ENCODE results near the gene AATK. TPM values are rescaled to one million over a fixed set of nuclear protein-coding genes. Genes with fewer than 3 reads are reported as not detected.

The AATK gene
- total RNA-seq, 1 experiment from 2014 or later = 1.1 TPM

DNA sequence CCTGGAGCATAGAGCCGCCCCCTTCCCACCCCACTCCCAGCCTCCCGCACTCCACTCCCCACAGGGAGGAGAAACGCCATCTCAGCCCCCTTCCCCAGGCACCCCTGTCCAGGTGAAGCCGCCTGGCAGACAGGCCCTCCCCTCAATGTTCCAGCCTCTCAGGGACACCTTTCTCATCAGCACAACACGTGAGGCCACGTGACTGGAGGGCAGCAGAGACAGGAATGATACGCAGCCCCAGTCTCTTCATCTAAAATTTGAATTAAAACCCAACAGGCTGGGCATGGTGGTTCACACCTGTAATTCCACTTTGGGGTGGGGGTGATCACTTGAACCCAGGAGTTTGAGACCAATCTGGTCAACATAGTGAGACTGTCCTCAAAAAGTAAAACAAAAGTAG is 20.2 kb upstream of the AATK start:
- no peaks in the 10 kb centered on the region for H3K9me3 ChIP-seq (ENCODE audit: low read length)
- BruUV-seq (replicated peaks) = no TSS peak
- intact Hi-C loops (cut with micrococcal nuclease) = no loop called here
- TF ChIP-seq EZH2 (IDR thresholded peaks at IDR 0.05; ENCODE audit: low read length, unreplicated experiment) (no peak), EZH2phosphoT487 (IDR thresholded peaks at IDR 0.05; ENCODE audit: borderline replicate concordance, low read length) (no peak)
- TF ChIP-seq, protein P1, sequence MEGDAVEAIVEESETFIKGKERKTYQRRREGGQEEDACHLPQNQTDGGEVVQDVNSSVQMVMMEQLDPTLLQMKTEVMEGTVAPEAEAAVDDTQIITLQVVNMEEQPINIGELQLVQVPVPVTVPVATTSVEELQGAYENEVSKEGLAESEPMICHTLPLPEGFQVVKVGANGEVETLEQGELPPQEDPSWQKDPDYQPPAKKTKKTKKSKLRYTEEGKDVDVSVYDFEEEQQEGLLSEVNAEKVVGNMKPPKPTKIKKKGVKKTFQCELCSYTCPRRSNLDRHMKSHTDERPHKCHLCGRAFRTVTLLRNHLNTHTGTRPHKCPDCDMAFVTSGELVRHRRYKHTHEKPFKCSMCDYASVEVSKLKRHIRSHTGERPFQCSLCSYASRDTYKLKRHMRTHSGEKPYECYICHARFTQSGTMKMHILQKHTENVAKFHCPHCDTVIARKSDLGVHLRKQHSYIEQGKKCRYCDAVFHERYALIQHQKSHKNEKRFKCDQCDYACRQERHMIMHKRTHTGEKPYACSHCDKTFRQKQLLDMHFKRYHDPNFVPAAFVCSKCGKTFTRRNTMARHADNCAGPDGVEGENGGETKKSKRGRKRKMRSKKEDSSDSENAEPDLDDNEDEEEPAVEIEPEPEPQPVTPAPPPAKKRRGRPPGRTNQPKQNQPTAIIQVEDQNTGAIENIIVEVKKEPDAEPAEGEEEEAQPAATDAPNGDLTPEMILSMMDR (conservative IDR thresholded peaks at IDR 0.05; ENCODE audit: low read depth, low read length) = no peak
- no peak overlapping the region for H3K4me2 ChIP-seq (ENCODE audit: low read length)
- no peaks in the 10 kb centered on the region for H3K36me3 ChIP-seq (ENCODE audit: low read depth, low read length)
- H3K4me1 ChIP-seq (ENCODE audit: insufficient read depth, low read length) = no peaks in the 10 kb centered on the region
- H3K4me3 ChIP-seq (ENCODE audit: low read length) = no peak overlapping the region
- ATAC-seq = no peak
- H3K9me2 ChIP-seq (replicated peaks; ENCODE audit: low read length) = no peaks in the 10 kb centered on the region
- ChIA-PET POLR2A (ENCODE audit: unreplicated experiment) (no interaction called here), CTCF (no interaction called here)
- no peak overlapping the region for H3K9ac ChIP-seq (ENCODE audit: low read length)
- no peaks in the 10 kb centered on the region for H4K20me1 ChIP-seq (ENCODE audit: low read length)
- H3K79me2 ChIP-seq (ENCODE audit: low read length) = no peaks in the 10 kb centered on the region
- no peak overlapping the region for H3K27ac ChIP-seq (ENCODE audit: low read length)
- H3F3A ChIP-seq (ENCODE audit: low read length, unreplicated experiment) = no peaks in the 10 kb centered on the region
- no peak overlapping the region for H2AFZ ChIP-seq (ENCODE audit: low read length)
- DNase-seq = no peak
- no peaks in the 10 kb centered on the region for H3K27me3 ChIP-seq (ENCODE audit: low read length)

DNA sequence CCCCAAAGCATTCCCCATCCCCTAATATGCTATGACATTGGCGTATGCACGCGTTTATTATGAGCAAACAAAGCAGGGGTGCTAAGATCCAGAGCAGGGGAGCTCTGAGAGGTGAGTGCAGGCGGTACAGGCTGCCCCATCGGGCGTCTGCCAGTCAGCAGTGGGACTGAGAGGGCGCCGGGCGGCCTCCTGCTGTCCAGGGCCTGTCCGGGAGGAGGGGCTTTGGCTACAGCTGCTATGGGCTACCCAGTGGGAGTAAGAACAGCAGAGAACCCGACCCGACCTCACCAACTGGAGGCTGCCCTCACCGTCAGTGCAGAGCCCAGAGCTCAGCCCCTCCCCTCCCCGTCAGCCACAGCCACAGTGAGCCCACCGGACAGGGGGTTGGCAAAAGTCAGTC is 18.5 kb upstream of the AATK start:
- H3K79me2 ChIP-seq (ENCODE audit: low read length) = no peaks in the 10 kb centered on the region
- H3K9me2 ChIP-seq (replicated peaks; ENCODE audit: low read length) = no peaks in the 10 kb centered on the region
- no peak overlapping the region for H3K9ac ChIP-seq (ENCODE audit: low read length)
- intact Hi-C loops (cut with micrococcal nuclease) = no loop called here
- no peaks in the 10 kb centered on the region for H3F3A ChIP-seq (ENCODE audit: low read length, unreplicated experiment)
- no peak for ATAC-seq
- POLR2A ChIA-PET (ENCODE audit: unreplicated experiment) = no interaction called here
- no peak overlapping the region for H3K4me3 ChIP-seq (ENCODE audit: low read length)
- no peaks in the 10 kb centered on the region for H3K36me3 ChIP-seq (ENCODE audit: low read depth, low read length)
- H2AFZ ChIP-seq (ENCODE audit: low read length) = no peak overlapping the region
- no peak overlapping the region for H3K27ac ChIP-seq (ENCODE audit: low read length)
- H3K9me3 ChIP-seq (ENCODE audit: low read length) = no peaks in the 10 kb centered on the region
- no peaks in the 10 kb centered on the region for H4K20me1 ChIP-seq (ENCODE audit: low read length)
- no peaks in the 10 kb centered on the region for H3K4me1 ChIP-seq (ENCODE audit: insufficient read depth, low read length)
- no peaks in the 10 kb centered on the region for H3K27me3 ChIP-seq (ENCODE audit: low read length)
- no TSS peak for BruUV-seq (replicated peaks)
- CTCF ChIA-PET = no interaction called here
- no peak for DNase-seq
- H3K4me2 ChIP-seq (ENCODE audit: low read length) = no peak overlapping the region
- no peak for TF ChIP-seq EZH2 (IDR thresholded peaks at IDR 0.05; ENCODE audit: low read length, unreplicated experiment)
- TF ChIP-seq, protein P1 (conservative IDR thresholded peaks at IDR 0.05; ENCODE audit: low read depth, low read length) = no peak
- no peak for TF ChIP-seq EZH2phosphoT487 (IDR thresholded peaks at IDR 0.05; ENCODE audit: borderline replicate concordance, low read length)

DNA sequence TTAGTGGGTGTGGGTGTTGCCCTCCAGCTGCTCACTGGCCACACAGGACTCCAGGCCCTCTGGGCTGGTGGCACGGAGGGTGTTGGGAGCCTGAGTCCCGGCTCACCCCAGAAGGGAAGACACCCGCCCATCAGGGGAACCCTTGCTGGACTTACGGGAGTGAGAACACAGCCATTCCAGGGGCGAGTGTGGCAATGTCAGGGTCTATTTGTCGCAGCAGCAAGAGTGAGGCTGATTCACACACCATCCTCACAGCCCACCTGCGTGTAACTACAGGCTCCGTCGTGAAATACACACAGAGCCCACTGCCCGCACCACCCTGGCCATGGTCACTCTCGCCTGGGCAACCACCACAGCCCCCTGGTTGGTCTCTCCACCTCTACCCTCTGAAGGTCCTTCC is 17.8 kb upstream of the AATK start:
- no peaks in the 10 kb centered on the region for H3K27me3 ChIP-seq (ENCODE audit: low read length)
- no peak overlapping the region for H3K4me3 ChIP-seq (ENCODE audit: low read length)
- no peak overlapping the region for H3K4me2 ChIP-seq (ENCODE audit: low read length)
- POLR2A ChIA-PET (ENCODE audit: unreplicated experiment) = no interaction called here
- no TSS peak for BruUV-seq (replicated peaks)
- no peak overlapping the region for H3K27ac ChIP-seq (ENCODE audit: low read length)
- intact Hi-C loops (cut with micrococcal nuclease) = no loop called here
- no peaks in the 10 kb centered on the region for H3K9me2 ChIP-seq (replicated peaks; ENCODE audit: low read length)
- H2AFZ ChIP-seq (ENCODE audit: low read length) = no peak overlapping the region
- H3K9me3 ChIP-seq (ENCODE audit: low read length) = no peaks in the 10 kb centered on the region
- DNase-seq (no peak), ATAC-seq (no peak)
- H3K36me3 ChIP-seq (ENCODE audit: low read depth, low read length) = no peaks in the 10 kb centered on the region
- no peak overlapping the region for H3K9ac ChIP-seq (ENCODE audit: low read length)
- no peaks in the 10 kb centered on the region for H3K4me1 ChIP-seq (ENCODE audit: insufficient read depth, low read length)
- TF ChIP-seq, protein P1 (conservative IDR thresholded peaks at IDR 0.05; ENCODE audit: low read depth, low read length) = no peak
- TF ChIP-seq EZH2phosphoT487 (IDR thresholded peaks at IDR 0.05; ENCODE audit: borderline replicate concordance, low read length) = no peak
- no peak for TF ChIP-seq EZH2 (IDR thresholded peaks at IDR 0.05; ENCODE audit: low read length, unreplicated experiment)
- no peaks in the 10 kb centered on the region for H3F3A ChIP-seq (ENCODE audit: low read length, unreplicated experiment)
- H3K79me2 ChIP-seq (ENCODE audit: low read length) = no peaks in the 10 kb centered on the region
- H4K20me1 ChIP-seq (ENCODE audit: low read length) = no peaks in the 10 kb centered on the region
- CTCF ChIA-PET = no interaction called here
